Measurements from ENCODE around the gene SNRNP70.

- TF ChIP-seq EZH2 (IDR thresholded peaks at IDR 0.05) (no peak), POLR2AphosphoS5 (IDR thresholded peaks at IDR 0.05; ENCODE audit: borderline replicate concordance, low read depth, low read length) (no peak)
Measured at GRCh38 chr19:49120325-49120683, 35.1 kb downstream of the SNRNP70 start.
